Amniotic stem cell (primary cell): ENCODE results near the gene UGT1A4.
"Not testable (repeated sequence)": the region's sequence is repeated elsewhere in the genome, so short reads cannot be mapped to it uniquely, and the experiment has no call there.

Experiments used
- DNase-seq: peaks from one replicate; lab custom pipeline; 2025; lab: John Stamatoyannopoulos, UW

Gene UGT1A4

DNA sequence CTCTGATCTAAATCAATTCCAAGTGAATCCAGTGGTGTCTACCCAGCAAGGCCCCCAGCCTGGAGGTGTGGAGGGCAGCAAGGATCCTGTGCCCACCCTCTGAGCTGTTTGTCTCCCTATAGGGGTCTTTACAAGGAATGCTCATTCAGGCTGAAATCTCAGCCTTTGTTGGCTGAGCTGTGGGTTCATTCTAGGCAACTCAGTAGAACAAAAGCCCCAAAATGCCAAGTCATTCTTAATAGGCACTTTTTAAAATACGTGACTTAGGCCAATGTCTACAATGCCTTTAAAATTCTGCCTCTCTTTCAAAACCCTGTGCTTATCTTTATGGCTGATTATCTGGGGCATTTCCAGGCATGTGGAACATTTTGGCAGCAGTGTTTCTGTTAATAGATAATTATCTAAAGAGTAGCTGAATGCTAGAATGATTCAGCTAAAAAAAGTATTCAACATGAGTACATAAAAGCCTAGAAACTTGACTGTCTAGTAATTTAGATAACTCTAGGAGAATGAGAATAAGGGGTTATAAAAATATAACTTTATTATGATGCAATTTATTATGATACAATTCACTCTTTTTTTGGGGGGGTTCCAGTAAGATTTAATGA lies 18.4 kb upstream of the UGT1A4 start:
- peak; percentile 32 for DNase-seq

DNA sequence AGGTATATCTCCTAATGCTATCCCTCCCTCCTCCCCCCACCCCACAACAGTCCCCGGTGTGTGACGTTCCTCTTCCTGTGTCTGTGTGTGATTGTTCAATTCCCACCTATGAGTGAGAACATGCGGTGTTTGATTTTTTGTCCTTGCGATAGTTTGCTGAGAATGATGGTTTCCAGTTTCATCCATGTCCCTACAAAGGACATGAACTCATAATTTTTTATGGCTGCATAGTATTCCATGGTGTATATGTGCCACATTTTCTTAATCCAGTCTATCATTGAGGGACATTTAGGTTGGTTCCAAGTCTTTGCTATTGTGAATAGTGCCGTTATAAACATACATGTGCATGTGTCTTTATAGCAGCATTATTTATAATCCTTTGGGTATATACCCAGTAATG lies 17.7 kb upstream of the UGT1A4 start:
- not testable (repeated sequence) for DNase-seq

DNA sequence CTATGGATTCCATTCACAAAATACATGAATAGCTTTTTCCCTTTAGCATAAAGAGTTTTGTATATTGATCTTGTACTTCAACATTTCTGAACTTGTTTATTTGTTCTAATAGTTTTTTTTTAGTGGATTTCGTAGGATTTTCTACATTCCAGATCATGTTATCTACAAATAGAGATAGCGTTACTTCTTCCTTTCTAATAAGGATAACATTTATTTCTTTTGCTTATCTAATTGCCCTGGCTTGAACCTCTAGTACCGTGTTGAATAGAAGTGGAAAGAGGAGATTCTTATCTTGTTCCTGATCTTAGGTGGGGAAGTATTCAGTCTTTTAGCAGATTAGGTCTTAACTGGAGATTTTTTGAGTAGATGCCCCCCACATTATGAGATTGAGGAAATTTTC lies 16.3 kb upstream of the UGT1A4 start:
- DNase-seq = no peak

DNA sequence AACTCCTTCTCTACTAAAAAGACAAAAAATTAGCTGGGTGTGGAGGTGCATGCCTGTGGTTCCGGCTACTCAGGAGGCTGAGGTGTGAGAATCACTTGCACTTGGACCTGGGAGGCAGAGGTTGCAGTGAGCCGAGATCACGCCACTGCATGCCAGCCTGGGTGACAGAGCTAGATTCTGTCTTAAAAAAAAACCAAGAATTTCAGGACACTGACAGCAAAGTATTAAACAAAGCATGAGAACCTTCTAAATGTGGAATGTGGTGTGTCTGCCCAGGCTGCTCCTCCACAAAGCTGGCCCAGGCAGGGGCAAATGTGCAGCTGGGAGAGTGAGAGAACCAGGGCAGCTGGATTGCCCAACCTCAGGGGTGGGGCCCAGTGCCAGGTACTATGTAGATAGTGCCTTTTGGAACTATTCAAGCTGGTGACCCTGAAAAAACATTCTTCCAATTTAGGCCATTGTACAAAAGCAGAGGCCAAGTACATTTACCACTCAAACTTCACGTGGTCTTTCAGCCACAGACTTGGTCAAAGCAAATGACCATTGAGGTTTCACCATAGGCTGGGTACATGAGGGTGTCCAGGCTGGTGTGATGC lies 12.5 kb upstream of the UGT1A4 start:
- DNase-seq = no peak

DNA sequence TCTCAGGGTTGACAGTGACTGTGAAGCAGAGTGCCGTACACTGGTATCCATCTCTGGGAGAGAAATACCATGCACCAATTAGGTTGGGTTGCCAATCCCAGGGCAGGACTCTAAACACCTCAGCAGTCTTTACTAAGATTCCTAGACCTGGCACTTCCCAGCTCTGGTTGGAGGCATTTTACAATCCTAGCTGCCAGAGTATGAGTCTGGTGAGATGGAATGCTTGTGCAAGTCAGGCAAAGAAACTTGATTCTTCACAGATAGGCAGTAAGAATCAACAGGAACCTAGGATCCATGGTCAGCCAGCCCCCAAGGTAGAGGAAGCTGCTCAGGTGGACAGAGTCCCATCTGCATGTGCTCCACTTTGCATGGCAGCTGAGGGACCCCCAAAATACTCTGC lies 11.8 kb upstream of the UGT1A4 start:
- peak; percentile 55 for DNase-seq

DNA sequence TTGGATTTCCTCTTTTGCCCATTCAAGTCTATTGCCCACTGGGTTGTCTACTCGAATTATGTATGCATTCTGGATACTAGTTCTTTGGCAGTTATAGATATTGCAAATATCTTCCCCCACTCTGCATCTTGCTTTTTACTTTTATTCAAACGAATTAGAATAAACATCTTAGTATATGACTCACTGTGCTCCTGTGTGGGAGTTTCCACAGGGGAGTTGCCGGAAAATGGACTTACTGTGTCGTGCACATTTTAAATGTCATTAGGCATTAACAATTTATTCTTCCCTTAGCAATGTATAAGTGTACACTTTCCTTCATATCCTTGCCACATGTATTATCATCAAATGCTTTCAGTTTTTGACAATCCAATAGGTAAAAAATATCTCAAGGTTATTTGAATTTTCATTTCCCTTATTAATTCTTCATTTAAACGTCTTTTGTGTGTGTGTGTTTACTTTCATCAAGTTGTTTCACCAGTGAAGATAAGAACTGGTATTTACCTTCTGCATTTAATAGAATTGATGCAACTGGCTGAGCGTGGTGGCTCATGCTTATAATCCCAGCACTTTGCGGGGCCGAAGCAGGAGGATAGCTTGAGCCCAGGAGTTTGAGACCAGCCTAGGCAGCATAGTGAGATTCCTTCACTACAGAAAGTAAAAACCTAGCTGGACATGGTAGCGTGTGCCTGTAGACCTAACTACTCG lies 10.4 kb upstream of the UGT1A4 start:
- no peak for DNase-seq

DNA sequence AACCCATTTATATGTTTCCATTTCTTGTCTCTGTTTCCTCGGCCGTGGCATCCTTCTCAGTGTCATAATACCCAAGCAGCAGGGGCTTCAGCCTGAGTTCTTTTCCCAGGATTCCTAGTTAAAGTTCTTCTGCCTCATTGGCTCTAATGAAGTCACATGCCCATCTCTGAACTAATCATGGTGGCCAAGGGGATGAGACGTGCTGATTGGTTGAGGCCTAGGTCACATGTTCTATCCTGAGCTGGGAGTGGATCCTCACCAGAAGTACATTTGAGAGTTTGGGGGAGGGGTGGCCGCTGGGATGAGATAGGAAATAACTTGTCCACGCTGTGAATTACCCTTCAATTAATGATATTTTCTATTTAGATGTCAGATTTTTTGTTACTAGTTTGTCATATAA lies 9.6 kb upstream of the UGT1A4 start:
- no peak for DNase-seq

DNA sequence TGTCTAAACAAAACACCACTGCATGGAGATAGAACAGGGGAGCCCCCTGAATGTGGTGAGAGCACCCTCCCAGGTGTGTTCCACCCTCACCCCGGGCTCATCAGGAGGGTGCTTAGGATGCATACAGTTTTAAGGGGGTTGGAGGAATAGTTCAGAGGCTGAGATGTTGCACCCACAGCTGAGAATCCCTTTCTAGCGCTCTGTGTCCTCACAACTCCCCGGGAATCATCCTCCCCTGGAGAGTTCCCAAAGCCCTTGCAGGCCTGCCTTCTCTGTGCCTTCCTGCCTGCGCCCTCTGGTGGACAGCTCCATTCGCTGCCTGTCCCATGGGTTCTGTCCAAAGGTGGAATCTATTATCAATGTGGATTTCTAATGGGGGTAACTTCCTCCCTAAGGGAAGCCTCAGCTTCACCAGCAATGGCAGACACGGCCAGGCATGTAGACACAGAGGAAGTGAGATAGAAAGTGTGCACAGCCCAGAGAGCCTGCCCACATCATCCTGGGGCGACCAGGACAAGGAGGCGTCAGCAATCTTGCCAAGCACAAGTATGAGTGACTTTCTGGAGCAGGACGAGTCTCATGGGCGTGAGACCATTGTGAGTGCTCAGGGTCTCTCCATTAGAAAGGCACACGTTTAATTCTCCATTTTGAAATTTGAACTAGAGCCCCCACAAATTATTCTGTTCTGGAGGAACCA lies 7.1 kb upstream of the UGT1A4 start:
- DNase-seq = peak; percentile 75

DNA sequence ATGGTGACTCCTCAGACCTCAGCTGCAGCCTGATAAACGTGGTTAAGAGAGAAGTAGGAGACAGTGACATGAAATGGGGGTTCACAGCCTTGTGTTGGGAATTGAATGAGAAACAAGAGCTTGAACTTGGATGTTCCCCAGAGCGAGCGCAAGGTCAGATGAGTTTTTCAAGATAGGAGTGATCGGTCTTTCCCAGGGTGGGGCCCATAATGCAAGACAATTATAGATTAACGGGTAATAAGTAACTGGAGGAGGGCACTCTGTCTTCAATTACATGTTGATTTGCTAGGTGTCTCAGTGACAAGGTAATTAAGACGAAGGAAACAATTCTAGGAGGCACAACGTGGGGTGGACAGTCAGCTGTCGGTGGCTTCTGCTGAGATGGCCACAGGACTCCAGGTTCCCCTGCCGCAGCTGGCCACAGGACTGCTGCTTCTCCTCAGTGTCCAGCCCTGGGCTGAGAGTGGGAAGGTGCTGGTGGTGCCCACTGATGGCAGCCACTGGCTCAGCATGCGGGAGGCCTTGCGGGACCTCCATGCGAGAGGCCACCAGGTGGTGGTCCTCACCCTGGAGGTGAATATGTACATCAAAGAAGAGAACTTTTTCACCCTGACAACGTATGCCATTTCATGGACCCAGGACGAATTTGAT lies 5.8 kb upstream of the UGT1A4 start, which contains the start of gene UGT1A5:
TSS of gene UGT1A5 (plus strand) at position 297 of the 651 bp plus-strand sequence. CDS start at position 382, 85 bp downstream.
- no peak for DNase-seq

DNA sequence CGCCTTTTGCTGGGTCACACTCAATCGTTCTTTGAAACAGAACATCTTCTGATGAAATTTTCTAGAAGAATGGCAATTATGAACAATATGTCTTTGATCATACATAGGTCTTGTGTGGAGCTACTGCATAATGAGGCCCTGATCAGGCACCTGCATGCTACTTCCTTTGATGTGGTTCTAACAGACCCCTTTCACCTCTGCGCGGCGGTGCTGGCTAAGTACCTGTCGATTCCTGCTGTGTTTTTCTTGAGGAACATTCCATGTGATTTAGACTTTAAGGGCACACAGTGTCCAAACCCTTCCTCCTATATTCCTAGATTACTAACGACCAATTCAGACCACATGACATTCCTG lies 5.3 kb upstream of the UGT1A4 start:
- DNase-seq = no peak

DNA sequence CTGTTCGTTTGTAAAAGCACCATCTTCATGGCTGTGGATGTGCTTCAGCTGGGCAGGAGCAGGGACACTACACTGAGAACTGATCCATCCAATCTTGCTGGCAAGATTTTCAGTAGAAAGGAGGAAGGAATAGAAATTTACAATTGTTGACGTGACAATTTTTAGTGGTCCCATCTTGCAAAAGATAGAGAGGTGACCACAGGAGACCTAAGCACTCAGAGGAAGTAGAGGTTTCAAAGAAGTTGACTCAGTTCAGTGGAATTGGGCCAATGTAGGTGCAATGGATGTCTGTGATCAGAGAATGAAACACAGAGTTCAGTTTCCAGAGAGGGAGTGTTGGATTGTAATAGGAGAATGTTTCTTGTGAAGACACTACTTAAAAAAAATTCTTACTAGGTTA lies 4.4 kb upstream of the UGT1A4 start:
- no peak for DNase-seq

DNA sequence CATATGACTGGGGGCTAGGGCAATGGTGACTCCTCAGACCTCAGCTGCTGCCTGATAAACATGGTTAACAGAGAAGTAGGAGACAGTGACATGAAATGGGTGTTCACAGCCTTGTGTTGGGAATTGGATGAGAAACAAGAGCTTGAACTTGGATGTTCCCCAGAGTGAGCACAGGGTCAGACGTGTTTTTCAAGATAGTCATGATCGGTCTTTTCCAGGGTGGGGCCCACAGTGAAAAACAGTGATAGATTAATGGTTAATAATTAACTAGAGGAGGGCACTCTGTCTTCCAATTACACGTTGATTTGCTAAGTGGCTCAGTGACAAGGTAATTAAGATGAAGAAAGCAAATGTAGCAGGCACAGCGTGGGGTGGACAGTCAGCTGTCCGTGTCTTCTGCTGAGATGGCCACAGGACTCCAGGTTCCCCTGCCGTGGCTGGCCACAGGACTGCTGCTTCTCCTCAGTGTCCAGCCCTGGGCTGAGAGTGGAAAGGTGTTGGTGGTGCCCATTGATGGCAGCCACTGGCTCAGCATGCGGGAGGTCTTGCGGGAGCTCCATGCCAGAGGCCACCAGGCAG lies 10.3 kb downstream of the UGT1A4 start, which contains the start of gene UGT1A3:
TSS of gene UGT1A3 (plus strand) at position 320 of the 579 bp plus-strand sequence. CDS start at position 405, 85 bp downstream.
- DNase-seq = no peak

DNA sequence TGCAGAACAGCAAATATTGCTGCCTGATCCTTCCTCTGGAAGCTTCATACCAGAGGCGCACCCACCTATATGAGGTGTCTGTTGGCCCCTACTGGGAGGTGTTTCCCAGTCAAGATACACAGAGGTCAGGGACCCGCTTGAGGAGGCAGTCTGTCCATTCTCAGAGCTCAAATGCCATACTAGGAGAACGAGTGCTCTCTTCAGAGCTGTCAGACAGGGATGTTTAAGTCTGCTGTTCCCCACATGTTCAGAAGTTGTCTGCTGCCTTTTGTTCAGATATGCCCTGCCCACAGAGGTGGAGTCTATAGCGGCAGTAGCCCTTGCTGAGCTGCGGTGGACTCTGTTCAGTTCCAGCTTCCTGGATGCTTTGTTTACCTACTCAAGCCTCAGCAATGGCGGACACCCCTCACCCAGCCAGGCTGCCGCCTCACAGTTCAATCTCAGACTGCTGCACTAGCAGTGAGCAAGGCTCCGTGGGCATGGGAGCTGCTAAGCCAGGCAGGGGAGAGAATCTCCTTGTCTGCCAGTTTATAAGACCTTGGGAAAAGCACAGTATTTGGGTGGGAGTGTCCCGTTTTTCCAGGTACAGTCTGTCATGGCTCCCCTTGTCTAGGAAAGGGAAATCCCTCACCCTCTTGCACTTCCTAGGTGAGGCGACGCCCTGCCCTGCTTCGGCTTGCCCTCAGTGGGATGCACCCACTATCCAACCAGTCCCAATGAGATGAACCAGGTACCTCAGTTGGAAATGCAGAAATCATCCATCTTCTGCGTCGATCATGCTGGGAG lies 18.5 kb downstream of the UGT1A4 start:
- DNase-seq = not testable (repeated sequence)

DNA sequence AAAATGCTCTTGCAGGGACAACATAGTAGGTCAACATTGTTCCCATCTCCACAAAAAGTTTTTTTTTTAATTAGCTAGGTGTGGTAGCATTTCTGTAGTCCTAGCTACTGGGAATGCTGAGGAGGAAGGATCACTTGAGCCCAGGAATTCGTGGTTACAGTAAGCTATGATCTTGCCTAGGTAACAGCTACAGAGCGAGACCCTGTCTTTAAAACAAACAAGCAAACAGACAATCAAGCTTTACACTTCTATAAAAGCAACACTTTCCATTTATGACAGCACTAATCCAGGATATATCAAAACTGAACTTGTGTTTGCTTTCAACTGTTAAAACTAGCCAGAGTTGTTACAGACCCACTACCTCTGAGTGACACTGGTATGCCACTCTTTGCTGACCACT lies 22.3 kb downstream of the UGT1A4 start:
- no peak for DNase-seq

DNA sequence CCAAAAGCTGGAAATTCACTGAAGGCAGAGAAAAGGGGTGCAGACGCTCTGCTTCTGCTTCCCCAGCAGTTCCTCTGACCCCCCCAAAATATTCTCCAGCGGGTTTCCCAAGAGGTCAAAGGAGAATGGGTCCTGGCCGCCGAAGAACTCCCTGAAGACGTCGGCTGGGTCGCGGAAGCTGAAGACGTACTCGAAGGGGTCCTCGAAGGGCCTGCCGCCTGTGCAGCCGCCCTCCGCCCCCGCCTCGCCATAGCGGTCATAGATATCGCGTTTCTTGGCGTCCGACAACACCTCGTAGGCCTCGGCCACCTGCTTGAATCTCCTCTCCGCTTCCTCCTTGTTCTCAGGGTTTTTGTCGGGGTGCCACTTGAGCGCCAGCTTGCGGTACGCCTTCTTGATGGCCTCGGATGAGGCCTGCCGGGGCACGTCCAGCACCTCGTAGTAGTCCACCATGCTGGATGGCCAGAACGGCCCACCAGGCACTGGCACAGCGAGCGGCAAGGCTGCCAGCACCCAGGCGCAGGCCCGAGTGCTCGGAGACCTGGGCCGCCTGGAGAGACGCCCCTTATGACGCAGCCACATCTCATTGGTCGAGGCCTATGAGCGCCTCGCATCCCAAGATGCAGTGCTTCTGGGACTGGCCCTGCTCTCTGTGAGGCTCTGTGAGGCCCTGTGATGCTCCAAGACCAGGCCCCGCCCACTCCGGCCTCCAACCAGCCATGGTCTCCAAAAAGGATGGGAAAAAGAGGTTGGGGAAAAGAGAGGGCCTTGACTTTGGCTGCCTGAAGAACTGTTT lies 25.1 kb downstream of the UGT1A4 start:
- no peak for DNase-seq

DNA sequence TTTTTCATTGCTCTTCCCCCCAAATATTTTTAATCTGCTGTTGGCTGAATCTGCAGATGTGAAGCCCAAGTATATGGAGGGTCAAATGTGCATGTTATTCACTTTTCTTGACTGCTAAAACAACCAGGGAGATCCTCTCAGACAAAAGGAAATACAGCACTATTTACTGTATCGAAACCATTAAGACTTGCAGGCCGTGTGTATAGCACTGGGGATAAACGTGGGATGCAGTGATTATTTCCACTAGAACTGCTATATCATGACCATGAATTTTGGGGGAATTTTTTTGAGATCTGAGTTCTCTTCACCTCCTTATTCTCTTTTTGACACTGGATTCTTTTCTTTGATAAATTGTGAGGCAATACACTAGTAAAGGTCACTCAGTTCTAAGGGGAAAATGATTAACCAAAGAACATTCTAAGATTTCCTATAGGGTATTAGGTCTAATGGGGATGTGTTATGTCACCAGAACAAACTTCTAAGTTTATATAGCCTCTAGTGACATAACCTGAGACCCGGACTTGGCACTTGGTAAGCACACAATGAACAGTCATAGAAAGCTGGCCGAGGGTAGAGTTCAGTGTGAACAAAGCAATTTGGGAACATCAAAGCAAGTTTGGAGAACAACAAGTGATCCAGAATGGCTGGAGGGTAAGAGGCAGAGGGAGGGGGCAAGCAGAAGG lies 26.7 kb downstream of the UGT1A4 start:
- no peak for DNase-seq

DNA sequence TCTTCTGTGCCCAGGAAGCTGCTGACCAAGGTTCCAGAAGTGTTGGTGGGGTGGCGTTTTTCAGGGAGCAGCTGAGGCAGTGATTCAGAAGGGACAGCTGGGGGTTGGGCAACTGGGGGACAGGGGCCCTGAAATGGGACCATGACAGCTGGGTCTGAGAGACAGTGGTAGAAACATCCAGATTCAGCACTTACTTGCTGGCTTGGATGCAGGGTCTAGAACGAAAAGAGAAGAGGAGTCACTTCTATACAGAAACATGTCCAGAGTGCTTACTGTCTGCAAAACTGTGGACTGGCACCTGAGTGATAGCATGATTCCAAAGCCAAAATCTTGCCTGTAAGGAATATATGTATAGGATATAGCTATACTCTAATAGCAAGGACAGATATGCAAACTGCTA lies 27.3 kb downstream of the UGT1A4 start:
- not testable (repeated sequence) for DNase-seq

DNA sequence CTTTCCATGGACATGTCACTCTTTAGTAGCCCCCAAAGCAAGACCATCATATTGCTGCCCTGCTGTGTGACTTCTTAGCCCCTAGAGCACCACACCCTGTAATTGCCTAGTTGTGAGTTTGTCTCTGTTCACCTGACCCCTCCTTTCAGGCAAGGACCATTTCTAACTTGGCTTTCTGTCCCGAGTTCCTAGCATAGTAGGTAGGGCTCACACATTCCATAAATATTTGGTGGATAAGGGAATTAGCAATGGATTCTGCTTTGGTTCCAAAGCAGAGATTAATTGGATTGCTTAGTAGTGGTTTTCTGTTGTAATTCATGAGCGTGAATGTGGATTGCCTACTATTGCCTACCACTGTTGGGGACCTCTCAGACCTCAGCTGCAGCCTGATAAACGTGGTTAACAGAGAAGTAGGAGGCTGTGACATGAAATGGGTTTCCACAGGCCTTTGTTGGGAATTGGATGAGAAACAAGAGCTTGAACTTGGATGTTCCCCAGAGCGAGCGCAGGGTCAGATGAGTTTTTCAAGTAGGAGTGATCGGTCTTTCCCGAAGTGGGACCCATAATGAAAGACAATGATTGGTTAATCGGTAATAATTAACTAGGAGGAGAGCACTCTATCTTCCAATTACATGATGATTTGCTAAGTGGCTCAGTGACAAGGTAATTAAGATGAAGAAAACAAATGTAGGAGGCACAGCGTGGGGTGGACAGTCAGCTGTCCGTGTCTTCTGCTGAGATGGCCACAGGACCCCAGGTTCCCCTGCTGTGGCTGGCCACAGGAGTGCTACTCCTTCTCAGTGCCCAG lies 28.1 kb downstream of the UGT1A4 start:
- DNase-seq = no peak

DNA sequence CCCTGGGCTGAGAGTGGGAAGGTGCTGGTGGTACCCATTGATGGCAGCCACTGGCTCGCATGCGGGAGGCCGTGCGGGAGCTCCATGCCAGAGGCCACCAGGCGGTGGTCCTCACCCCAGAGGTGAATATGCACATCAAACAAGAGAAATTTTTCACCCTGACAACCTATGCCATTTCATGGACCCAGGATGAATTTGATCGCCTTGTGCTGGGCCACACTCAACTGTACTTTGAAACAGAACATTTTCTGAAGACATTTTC lies 28.7 kb downstream of the UGT1A4 start:
- no peak for DNase-seq
